GM18499 (cell line): ENCODE results near the gene HEATR5A.
A peak's percentile ranks its signal among the peaks of the same experiment; 100 is the strongest.
"Not testable (repeated sequence)": the region's sequence is repeated elsewhere in the genome, so short reads cannot be mapped to it uniquely, and the experiment has no call there.

ENCODE experiments used
- ATAC-seq: cut with Tn5 transposase; IDR thresholded peaks from one replicate; pipeline ENCODE4 v1.9.1; 2021; ENCODE audit warnings: moderate number of reproducible peaks; ENCODE audit not compliant: insufficient read depth, unreplicated experiment

Gene HEATR5A

DNA sequence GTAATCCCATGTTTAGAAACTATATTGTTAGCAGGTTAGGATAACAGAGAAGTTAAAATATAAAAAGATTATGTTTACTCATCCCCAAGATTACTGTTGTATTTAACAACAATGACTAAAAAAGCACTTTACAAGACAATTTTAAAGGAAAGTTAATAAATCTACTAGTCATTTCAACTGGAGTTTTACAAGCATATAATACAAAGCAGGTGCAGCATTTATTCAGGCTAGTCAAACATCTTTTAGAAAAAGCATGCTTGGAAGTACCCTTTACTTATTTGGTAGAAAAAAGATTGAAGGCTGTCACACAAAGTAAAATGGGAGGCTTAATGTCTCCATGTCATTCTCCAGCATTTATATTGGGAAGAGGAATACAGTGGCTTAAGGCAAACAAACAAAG, 80.6 kb downstream of the HEATR5A start:
- ATAC-seq = no peak

DNA sequence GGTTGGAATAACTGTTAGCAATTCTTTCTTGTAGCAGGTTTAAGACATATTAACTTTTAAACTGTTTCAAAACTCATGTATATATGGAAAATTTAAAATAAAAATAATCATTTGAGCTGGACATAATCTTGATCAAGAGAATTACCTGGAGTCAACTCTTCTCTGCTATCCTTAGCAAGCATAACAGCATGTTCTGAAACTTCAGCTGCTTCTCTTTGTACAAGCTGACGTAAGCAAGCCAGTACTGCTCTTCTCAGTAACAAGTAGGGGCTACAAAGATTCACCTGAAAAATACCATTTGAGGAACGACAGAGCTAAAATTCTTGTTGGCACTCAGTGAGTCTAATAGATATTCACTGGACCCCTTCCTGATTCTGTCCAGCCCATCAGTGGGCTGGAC, 83.0 kb downstream of the HEATR5A start:
- ATAC-seq = no peak

DNA sequence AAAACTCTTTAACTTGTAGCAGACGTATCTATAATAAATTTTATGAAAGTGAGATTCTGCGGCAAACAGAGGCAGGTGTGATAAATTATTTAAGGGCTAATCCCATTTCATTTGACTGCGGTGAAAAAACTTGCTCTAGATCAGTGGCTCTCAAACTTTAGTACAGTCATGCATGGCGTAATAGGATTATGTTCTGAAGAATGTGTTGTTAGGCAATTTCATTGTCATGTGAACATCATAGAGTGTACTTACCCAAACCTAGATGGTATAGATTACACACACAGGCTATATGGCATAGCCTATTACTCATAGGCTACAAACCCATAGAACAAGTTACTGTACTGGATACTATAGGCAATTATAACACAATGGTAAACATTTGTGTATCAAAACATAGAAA, 83.7 kb downstream of the HEATR5A start:
- ATAC-seq = no peak

DNA sequence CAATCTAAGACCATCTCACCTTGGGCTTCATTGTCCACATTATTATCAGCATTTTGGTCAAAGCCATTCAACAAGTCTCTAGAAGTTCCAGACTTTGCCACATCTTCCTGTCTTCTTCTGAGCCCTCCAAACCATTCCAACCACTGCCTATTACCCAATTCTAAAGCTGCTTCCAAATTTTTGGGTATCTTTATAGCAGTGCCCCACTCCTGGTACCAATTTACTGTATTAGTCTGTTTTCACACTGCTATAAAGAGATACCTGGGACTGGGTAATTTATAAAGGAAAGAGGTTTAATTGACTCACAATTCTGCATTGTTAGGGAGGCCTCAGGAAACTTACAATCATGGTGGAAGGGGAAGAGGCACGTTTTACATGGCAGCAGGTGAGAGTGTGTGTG, 89.0 kb downstream of the HEATR5A start:
- not testable (repeated sequence) for ATAC-seq

DNA sequence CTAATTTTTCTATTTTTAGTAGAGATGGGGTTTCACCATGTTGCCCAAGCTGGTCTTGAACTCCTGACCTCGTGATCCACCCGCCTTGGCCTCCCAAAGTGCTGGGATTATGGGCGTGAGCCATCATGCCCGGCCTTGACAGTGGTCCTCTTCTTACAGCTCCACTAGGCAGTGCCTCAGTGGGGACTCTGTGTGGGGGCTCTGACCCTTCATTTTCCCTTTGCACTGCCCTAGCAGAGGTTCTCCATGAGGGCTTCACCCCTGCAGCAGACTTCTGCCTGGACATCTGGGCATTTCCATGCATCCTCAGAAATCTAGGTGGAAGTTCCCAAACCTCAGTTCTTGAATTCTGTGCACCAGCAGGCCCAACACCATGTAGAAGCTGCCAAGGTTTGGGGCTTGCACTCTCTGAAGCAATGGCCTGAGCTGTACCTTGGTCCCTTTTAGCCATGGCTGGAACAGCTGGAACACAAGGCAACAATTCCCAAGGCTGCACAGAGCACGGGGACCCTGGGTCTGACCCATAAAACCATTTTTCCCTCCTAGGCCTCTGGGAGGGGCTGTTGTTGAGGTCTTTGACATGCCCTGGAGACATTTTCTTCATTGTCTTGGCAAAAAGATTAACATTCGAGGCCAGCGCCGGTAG, 90.4 kb downstream of the HEATR5A start:
- ATAC-seq = not testable (repeated sequence)

DNA sequence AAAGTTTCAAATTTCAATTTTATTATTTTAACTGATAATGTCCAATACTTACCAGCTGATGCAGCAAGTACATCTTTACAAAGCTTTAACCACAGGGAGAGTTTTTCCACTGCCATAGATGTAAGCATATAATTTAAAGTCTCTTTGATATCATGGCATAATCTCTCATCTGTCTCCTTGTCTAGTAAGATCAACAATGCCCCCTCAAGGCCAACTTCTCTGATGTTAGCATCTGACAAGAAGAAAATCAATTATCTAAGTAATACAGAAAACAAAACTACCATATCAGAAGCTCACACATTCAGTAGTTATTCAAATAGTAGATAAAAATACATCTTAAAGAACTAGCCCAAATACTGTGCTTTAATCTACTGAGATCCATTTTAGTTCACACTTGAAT, 94.2 kb downstream of the HEATR5A start:
- ATAC-seq = no peak

DNA sequence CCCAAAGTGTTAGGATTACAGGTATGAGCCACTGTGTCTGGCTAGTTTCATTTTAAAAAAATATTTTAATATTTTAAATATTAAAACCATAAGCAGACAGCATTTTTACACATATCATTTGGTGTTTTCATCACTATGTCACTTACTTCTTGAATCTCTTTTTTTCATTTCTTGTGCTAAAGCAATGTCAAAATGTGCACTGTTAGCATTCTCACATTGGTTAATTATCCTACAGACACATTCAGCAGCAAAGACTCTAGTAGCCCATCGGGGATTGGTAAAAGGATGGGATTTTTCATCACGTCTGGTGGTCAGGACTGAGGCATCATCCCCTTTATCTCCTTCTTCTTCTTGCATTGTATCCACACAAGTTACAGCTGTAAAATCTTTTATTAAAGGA, 96.9 kb downstream of the HEATR5A start:
- ATAC-seq = no peak

DNA sequence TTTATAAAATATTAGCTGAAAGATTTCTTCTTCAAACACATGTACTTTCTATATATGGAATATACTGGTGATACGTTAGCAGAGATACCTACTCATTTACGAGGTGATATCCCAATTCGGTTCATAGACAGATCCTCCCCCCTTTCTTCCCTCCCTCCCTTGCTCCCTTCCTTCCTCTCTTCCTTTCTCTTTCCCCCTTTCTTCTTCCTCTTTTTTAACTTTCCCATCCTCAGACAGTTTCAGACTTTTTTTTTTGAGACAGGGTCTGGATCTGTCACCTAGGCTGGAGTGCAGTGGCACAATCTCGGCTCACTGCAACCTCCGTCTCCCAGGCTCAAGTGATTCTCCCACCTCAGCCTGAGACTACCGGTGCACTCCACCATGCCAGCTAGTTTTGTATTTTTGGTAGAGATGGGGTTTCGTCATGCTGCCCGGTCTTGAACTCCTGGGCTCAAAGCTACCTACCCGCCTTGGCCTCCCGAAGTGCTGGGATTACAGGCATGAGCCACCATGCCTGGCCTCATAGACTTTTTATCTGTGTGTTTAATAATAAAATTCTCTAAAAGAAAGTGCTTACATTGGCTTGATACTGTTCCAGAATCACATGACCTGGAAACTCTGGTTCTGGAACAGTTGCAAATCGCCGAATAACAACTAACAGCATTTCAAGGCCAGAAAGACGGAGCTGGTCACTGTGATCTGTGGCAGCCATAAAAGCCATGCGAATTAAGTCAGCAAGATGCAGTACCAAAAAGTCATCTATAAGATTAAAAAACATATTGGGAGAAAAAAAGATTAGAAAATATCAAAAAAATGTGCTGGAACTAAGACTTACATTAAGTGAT, 99.2 kb downstream of the HEATR5A start:
- ATAC-seq = no peak

DNA sequence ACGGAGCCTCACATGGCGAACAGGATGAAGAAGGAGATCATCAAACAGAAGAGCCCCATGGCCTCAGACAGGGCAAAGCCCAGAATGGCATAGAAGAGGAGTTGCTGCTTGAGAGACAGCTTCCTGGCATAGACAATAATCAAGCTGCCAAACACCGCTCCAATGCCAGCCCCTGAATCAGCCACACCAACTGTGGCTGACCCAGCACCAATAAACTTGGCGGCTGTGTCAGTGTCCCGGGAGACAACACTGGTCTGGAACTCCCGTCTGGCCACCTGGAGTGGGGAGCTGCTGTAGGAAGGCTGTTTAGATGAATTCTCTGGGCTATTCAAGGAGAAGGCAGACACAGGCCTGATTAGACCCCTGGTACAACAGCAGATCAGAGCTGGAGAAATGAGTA, 100.1 kb downstream of the HEATR5A start:
- ATAC-seq = no peak

DNA sequence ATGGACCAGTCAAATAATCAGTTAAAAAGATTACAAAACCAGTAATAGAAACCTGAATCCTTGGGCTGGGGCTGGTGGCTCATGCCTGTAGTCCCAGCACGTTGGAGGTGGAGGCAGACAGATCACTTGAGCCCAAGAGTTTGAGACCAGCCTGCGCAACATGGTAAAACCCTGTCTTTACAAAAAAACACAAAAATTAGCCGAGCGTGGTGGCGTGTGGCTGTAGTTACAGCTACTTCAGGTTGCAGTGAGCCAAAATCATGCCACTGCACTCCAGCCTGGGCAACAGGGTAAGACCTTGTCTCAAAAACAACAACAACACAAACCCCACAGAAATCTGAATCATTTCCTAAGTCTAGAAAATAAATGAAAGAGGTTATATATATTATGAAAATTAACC, 100.6 kb downstream of the HEATR5A start:
- ATAC-seq = no peak

DNA sequence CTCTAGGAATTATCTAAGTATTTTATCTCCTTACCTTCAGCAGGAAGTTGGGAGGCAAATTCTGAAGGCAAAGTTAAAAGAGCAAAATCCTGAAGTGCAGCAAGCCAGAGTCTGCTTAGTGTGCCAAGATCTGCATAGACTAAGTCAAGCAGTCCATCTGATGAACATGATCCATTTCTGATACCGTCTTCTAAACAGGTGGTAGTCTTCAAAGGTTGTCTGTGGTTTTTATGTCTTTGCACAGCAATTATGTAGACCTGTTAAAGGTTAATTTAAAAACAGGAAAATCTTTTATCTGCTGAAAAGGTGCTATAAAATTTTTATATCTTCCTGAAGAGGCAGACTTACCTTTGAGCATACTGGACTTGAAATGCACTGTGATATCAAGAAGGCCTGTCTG, 107.4 kb downstream of the HEATR5A start:
- no peak for ATAC-seq

DNA sequence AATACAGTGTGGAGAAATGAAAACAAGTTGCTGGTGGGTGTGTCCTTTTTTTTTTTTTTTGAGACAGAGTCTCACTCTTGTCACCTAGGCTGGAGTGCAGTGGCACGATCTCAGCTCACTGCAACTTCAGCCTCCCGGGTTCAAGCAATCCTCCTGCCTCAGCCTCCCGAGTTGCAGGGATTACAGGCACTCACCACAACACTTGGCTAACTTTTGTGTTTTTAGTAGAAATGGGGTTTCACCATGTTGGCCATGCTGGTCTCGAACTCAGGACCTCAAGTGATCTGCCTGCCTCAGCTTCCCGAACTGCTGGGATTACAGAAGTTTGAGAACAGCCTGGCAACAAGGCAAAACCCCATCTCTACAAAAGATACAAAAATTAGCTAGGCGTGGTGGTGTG, 108.0 kb downstream of the HEATR5A start:
- not testable (repeated sequence) for ATAC-seq

DNA sequence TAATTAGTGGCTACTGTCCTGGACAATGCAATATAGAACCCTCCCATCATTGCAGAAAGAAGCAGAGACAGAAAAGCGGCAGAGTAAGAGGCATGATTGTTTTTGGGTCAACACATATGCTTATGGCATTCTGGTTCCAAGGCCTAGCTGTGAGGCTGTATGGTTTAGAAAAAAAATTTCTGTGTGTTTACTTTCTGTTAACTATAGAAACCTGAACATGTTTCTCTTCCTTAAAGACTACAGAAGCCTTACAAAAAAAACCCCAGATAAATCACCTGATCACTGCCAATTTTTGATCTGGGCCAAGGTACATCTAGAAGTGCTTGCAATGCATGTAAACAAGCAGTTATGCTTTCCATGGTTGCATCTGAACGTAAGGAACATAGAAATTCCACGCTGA, 112.7 kb downstream of the HEATR5A start:
- ATAC-seq = no peak

DNA sequence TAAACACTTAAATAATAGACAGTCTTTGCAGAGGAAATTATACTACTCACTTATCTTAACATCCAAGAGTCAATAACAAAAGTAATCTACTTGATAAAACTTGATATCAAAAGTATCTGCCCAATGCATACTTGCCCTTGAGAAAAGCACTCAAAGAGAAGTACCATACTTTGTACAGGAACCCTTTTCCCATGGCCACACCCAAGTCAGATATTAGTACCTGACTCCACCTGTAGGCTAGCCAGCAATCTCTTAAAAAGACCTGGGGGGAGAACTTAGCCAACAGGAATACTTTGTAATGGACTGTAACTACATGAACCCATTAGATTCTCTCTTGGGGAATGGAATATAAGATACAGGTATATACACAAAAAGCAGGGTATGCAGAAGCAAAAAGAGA, 113.2 kb downstream of the HEATR5A start:
- ATAC-seq = no peak

DNA sequence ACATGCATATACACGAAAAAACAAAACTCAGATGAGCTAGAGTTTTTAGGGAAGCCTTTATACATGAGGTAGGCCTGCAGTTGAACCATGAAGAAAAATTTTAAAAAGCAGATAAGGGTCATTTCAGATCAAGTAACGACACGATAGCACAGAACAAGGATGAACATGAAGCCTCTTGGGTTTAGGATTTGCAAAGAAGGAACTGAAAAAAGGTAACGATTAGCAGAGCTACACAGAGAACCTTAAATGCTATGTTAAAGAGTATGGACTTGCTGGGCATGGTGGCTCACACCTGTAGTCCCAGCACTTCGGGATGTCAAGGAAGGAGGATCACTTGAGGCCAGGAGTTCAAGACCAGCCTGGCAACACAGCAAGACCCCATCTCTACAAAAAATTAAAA, 116.7 kb downstream of the HEATR5A start:
- ATAC-seq = no peak

DNA sequence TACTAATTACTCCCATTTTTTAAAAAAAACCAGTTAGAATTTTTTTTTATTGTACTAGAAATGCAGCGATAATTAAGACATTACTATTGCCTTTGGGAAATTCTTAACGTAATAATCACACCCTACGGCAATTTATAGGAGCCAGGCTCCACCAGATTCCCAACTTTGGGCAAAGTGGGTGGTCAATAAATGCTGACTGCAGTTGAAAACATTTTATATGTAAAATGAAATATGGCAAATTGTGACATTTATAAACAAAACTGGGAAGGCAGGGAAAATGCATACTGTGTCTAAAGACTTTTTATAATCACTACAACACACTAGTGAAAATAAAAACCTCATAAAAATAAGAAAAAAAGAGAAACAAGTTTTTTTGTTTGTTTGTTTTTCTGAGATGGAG, 119.5 kb downstream of the HEATR5A start:
- no peak for ATAC-seq

DNA sequence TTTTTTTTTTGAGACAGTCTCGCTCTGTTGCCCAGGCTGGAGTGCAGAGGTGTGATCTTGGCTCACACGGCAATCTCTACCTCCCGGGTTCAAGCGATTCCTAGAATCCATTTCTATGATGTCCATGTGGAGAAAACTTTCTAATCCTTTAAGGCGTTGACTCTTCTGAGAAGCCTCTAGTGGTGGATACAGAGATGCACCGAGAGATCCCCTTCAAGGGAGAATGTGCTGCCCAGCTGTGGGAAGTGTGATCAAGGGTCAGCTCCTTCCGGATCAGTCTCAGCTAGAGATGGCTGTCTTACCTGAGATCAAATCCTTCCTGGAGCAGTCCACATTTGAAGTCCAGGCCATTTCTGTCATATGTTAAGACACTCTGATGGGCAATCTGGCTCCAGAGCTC, 120.1 kb downstream of the HEATR5A start:
- ATAC-seq = no peak

DNA sequence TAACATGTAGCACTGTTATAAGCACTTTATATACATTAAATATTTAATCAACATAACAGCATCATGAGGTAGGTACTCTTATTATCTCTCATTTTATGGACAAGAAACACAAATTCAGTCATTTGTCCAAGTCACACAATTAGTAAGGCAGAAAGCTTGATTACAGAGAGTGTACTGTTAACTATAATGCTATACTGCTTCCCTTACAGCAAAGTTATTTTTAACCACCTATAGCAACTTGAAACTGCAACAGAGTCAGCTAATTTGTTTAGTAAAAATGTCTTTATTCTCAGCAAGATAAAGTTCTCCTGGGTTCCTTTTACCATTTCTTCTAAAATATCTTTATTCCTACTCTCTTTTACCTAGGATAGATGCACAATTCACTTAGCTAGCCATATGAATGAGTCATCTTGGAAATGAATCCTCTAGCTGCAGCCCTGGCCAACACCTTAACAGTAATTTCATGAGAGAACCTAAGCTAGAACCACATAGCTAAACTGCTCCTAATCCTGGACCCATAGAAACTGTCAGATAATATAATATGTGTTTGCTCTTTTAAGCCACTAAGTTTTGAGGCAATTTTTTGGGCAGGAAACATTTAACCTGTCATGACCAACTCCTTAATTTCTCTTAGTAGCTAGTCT, 122.5 kb downstream of the HEATR5A start:
- ATAC-seq = peak; percentile 65

DNA sequence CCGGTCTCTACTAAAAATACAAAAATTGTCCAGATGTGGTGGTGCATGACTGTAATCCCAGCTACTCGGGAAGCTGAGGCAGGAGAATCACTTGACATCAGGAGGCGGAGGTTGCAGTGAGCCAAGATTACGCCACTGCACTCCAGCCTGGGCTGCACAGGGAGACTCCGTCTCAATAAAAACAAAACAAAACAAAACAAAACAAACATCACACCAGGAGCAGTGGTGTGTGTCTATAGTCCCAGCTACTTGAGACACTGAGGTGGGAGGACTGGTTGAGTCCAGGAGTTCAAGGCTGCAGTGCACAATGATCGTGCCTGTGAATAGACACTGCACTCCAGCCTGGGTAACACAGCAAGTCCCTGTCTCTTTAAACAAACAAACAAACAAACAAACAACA, 123.2 kb downstream of the HEATR5A start:
- no peak for ATAC-seq

DNA sequence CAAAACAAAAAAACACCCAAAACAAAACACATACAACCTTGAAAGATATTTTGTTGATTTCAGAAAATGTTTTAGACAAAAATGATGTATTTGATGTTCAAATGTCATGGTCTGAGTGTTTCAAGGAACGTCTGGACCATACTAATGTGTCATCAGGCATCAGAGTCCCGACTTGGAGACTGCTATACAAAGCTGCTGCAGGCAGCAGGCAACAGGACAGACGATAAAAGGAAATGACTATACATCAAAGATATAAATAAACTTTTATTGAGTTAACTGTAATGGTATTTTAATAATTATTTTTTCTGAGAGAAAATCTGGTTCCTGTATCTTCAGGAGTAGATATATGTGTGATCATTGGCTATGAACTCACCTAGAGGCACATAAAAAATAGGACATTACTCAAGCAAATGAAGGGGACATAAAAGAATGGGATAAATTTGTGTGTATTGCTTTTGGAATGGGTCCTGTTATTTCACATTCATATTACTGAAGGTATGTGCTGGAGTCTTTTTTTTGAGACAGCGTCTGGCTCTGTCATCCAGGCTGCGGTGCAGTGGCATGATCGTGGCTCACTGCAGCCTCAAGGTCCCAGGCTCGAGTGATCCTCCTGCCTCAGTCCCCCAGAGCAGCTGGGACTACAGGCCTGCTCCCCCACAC, 125.5 kb downstream of the HEATR5A start:
- ATAC-seq = no peak
